HFFc6 (cell line): ENCODE results near the gene NRL. TPM values are rescaled to one million over a fixed set of nuclear protein-coding genes. Genes with fewer than 3 reads are reported as not detected.

ENCODE experiments used
- DNase-seq: peaks from one replicate; pipeline ENCODE4 v3.0.0-alpha.2; 2018
- H3K27ac Mint-ChIP-seq: 2 replicates; pipeline ENCODE4 v1.8.0; 2020; ENCODE audit warnings: mild to moderate bottlenecking, mixed read lengths
- H3K27me3 Mint-ChIP-seq: 2 replicates; pipeline ENCODE4 v1.8.0; 2021; ENCODE audit warnings: mild to moderate bottlenecking, moderate library complexity, mixed read lengths; ENCODE audit not compliant: insufficient read depth
- H3K36me3 Mint-ChIP-seq: 2 replicates; pipeline ENCODE4 v1.8.0; 2021; ENCODE audit warnings: low read depth, mixed read lengths
- H3K4me1 Mint-ChIP-seq: 2 replicates; pipeline ENCODE4 v1.8.0; 2020; ENCODE audit warnings: low read depth, mixed read lengths
- H3K4me3 Mint-ChIP-seq: 2 replicates; pipeline ENCODE4 v1.8.0; 2020; ENCODE audit warnings: mild to moderate bottlenecking, moderate library complexity, mixed read lengths
- H3K9me3 Mint-ChIP-seq: 2 replicates; pipeline ENCODE4 v1.8.0; 2020; ENCODE audit warnings: mild to moderate bottlenecking, mixed read lengths
- total RNA-seq, 6 experiments: library from RNA; stranded (reverse); fragmentation: NEBNext Ultra II Directional; extraction: Animal tissue kit (Norgen Biotek cat#: 25700); gene quantifications; 2 replicates in 1 of 6; 3 replicates in 5 of 6; pipeline ENCODE4 v1.2.3, GENCODE V29; 2021
- TF ChIP-seq, protein P1 (sequence below): fragments of 200-600 bp; sonication (generic); IDR thresholded peaks from 2 replicates; pipeline ENCODE4 v1.5.0; 2021; ENCODE audit warnings: antibody characterized with exemption, mild to moderate bottlenecking

The NRL gene
- total RNA-seq, 6 experiments from 2014 or later, result 0.26 to 0.85 (median 0.49) TPM

DNA sequence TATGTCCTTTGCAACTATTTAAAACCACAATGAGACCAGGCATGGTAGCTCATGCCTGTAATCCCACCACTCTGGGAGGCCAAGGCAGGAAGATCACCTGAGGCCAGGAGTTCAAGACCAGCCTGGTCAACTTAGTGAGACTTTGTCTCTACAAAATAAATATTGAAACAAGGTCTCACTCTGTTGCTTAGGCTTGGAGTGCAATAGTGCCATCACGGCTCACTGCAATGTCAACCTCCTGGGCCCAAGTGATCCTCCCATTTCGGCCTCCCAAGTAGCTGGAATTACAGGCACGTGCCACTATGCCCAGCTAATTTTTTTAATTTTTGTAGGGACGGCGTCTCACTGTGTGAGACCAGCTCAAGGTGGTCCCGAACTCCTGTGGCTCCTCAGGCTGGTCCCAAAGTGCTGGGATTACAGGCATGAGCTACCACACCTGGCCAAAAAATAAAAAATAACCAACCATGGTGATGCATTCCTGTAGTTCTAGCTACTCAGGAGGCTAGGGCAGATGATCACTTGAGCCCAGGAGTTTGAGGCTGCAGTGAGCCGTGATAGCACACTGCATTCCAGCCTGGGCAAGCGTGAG is 14.8 kb upstream of the NRL start:
- no peaks in the 10 kb centered on the region for H3K36me3 Mint-ChIP-seq
- H3K27me3 Mint-ChIP-seq, result peaks cover 3% of the 10 kb centered on the region; the same call in 1 of the 2 replicates
- H3K4me1 Mint-ChIP-seq, result no peaks in the 10 kb centered on the region
- H3K4me3 Mint-ChIP-seq, result no peak overlapping the region
- no peak overlapping the region for H3K27ac Mint-ChIP-seq
- no peak for DNase-seq
- no peaks in the 10 kb centered on the region for H3K9me3 Mint-ChIP-seq
- TF ChIP-seq, protein P1, sequence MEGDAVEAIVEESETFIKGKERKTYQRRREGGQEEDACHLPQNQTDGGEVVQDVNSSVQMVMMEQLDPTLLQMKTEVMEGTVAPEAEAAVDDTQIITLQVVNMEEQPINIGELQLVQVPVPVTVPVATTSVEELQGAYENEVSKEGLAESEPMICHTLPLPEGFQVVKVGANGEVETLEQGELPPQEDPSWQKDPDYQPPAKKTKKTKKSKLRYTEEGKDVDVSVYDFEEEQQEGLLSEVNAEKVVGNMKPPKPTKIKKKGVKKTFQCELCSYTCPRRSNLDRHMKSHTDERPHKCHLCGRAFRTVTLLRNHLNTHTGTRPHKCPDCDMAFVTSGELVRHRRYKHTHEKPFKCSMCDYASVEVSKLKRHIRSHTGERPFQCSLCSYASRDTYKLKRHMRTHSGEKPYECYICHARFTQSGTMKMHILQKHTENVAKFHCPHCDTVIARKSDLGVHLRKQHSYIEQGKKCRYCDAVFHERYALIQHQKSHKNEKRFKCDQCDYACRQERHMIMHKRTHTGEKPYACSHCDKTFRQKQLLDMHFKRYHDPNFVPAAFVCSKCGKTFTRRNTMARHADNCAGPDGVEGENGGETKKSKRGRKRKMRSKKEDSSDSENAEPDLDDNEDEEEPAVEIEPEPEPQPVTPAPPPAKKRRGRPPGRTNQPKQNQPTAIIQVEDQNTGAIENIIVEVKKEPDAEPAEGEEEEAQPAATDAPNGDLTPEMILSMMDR, result no peak

DNA sequence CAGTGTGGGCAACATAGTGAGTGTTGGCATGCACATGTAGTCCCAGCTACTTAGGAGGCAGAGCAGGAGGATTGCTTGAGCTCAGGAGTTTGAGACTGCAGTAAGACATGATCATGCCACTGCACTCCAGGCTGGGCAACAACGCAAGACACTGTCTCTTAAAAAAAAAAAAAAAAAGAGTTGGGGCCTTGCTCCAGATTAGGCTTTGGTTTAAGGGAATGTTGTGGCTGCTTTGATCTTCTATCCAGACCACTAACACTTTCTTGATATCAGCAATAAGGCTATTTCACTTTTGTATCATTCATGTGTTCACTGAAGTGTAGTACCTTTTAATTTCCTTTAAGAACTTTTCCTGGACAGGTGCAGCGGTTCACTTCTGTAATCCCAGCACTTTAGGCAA is 12.9 kb upstream of the NRL start:
- TF ChIP-seq, protein P1, result no peak
- H3K36me3 Mint-ChIP-seq, result no peaks in the 10 kb centered on the region
- no peaks in the 10 kb centered on the region for H3K4me1 Mint-ChIP-seq
- H3K27ac Mint-ChIP-seq, result no peak overlapping the region
- H3K27me3 Mint-ChIP-seq, result peaks cover 3% of the 10 kb centered on the region; the same call in 1 of the 2 replicates
- no peak for DNase-seq
- H3K4me3 Mint-ChIP-seq, result no peak overlapping the region
- H3K9me3 Mint-ChIP-seq, result no peaks in the 10 kb centered on the region

DNA sequence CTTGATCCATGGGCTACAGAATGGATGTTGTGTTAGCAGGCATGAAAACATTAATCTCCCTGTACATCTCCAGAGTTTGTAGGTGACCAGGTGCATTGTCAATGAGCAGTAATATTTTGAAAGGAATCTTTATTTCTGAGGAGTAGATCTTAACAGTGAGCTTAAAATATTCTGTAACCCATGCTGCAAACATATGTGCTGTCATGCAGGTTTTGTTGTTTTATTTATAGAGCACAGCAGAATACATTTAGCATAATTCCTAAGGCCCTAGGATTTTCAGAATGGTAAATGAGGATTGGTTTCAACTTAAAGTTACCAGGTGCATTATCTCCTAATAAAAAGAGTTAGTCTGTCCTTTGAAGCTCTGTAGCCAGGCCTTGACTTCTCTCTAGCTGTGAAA is 12.2 kb upstream of the NRL start:
- DNase-seq, result no peak
- no peaks in the 10 kb centered on the region for H3K9me3 Mint-ChIP-seq
- peaks cover 3% of the 10 kb centered on the region; the same call in 1 of the 2 replicates for H3K27me3 Mint-ChIP-seq
- H3K27ac Mint-ChIP-seq, result no peak overlapping the region
- TF ChIP-seq, protein P1, result no peak
- H3K4me1 Mint-ChIP-seq, result no peaks in the 10 kb centered on the region
- H3K36me3 Mint-ChIP-seq, result no peaks in the 10 kb centered on the region
- no peak overlapping the region for H3K4me3 Mint-ChIP-seq

DNA sequence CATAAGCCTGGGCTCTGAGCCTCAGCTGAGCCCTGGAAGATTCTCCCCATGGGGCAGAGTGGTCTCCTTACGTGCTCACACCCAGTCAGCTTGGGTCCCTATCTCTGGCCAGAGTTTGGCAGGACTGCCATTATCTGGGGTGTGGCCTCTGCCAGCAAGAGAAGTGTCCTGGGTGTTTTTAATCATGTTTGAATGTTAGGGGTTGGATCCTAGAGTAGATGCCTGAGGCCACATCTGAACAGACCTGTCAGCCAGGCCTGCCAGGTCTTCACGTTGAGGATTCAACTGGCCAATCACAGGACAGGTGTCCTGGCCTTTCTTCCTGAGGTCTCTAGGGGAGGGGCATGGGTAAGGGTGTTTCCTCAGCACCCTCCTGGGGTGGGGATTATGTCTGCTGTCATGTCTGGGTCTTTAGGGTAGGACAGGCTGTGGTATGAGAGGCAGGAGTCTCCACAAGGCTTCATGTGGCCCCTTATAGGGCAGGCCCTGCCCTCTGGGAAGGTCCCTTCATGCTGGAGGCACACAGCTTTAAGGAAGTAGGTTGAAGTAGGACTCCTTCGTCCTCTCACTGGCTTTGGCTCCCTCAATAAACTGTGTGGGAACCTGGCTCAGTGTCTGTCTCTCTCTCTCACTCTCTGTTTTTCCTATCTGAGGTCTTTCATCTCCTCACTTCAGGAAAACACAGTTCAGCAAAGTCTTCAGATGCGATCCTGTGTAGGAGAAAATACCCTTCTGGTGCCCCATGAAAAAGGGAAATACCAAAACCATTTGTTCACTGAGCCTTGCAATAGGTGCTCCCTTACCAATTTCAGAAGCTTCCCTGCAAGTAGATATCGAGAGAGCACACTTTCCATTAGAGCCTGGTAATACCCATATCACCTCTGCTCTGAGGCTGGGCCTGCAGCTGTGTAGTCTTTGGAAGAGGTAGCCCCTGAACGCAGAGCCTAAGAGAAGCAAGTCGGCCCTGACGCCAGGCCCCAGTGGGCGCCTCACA is 9.0 kb upstream of the NRL start:
- no peaks in the 10 kb centered on the region for H3K9me3 Mint-ChIP-seq
- H3K27ac Mint-ChIP-seq, result no peak overlapping the region
- H3K4me3 Mint-ChIP-seq, result no peak overlapping the region; the same call in 1 of the 2 replicates
- H3K36me3 Mint-ChIP-seq, result no peaks in the 10 kb centered on the region
- no peaks in the 10 kb centered on the region; the same call in 1 of the 2 replicates for H3K27me3 Mint-ChIP-seq
- TF ChIP-seq, protein P1, result no peak
- DNase-seq, result no peak
- no peaks in the 10 kb centered on the region for H3K4me1 Mint-ChIP-seq

DNA sequence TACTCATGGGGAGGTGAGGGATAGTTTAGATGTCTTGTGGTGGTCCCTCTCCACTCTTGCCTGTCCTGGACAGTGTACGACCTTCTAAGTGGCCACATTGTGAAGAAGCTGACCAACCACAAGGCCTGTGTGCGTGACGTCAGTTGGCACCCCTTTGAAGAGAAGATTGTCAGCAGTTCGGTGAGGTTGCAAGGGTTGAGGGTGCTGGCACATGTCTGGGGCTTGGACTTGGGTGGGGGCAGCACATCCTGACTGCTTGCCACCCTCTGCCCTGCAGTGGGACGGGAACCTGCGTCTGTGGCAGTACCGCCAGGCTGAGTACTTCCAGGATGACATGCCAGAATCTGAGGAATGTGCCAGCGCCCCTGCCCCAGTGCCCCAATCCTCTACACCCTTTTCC is 8.1 kb upstream of the NRL start:
- Mint-ChIP-seq H3K9me3 (no peaks in the 10 kb centered on the region), H3K4me1 (no peaks in the 10 kb centered on the region), H3K4me3 (no peak overlapping the region), H3K27me3 (no peaks in the 10 kb centered on the region; the same call in 1 of the 2 replicates), H3K36me3 (no peaks in the 10 kb centered on the region), H3K27ac (no peak overlapping the region)
- TF ChIP-seq, protein P1, result no peak
- no peak for DNase-seq
